Esophagus squamous epithelium (tissue), 5 donors: Measurements from ENCODE around the gene RORC. TPM values are rescaled to one million over a fixed set of nuclear protein-coding genes. Genes with fewer than 3 reads are reported as not detected.

ENCODE experiments used
- DNase-seq: peaks from one replicate; lab custom pipeline; 2025; lab: John Stamatoyannopoulos, UW
- H3K27ac ChIP-seq, 4 donors: fragments of 200-600 bp; sonication (generic); one replicate each; pipeline ENCODE4 v1.5.1; 2016 to 2019; ENCODE audit warnings: mild to moderate bottlenecking in 1 of 4
- H3K27me3 ChIP-seq, 4 donors: fragments of 200-600 bp; sonication (generic); 1 replicate in 3 of 4; 2 replicates in 1 of 4; pipeline versions ENCODE4 v1.5.1 to v1.6.0; 2017 to 2021; ENCODE audit warnings: antibody characterized with exemption in 1 of 4
- H3K36me3 ChIP-seq, 3 donors: fragments of 200-600 bp; sonication (generic); one replicate each; pipeline ENCODE4 v1.5.1; 2016 to 2019
- H3K4me1 ChIP-seq, 3 donors: fragments of 200-600 bp; sonication (generic); one replicate each; pipeline ENCODE4 v1.5.1; 2017 to 2019
- H3K4me3 ChIP-seq, 4 donors: fragments of 200-600 bp; sonication (generic); 1 replicate in 3 of 4; 2 replicates in 1 of 4; pipeline ENCODE4 v1.5.1; 2016 to 2019; ENCODE audit warnings: mild to moderate bottlenecking in 2 of 4, moderate library complexity in 1 of 4
- H3K9me3 ChIP-seq, 3 donors: fragments of 200-600 bp; sonication (generic); one replicate each; pipeline ENCODE4 v1.5.1; 2016 to 2019
- CTCF ChIP-seq, 6 experiments: fragments of 450-650 bp in 4 of 6; fragments of 200-600 bp in 2 of 6; sonication (generic) in 2 of 6; IDR thresholded peaks; one replicate each; pipeline ENCODE4 v1.5.1; 2016 to 2019; ENCODE audit warnings: antibody characterized with exemption in 6 of 6, mild to moderate bottlenecking in 4 of 6, moderate library complexity in 4 of 6
- POLR2A ChIP-seq, 4 donors: fragments of 450-650 bp; IDR thresholded peaks; one replicate each; pipeline ENCODE4 v1.6.1; 2017; ENCODE audit warnings: antibody characterized with exemption in 4 of 4, mild to moderate bottlenecking in 4 of 4, moderate library complexity in 3 of 4
- WGBS, 2 donors: methylation state at CpG; one replicate each; pipeline ENCODE4 v1.1.5; 2018; 5-methylcytosine and 5-hydroxymethylcytosine counted together
- intact Hi-C: fragments of 100-400 bp; cut with DNase I; formaldehyde crosslinking; loops from one replicate; pipeline ENCODE4 v1.15.0; 2022
- total RNA-seq, 4 donors: library from RNA; depleted of rRNA; stranded (reverse); fragments of >200 nt; gene quantifications; one replicate each; pipeline ENCODE4 v1.1.0, GENCODE V29; 2016
- donor health status: DM: yes; HTN: yes; CAD: no.

The RORC gene
- total RNA-seq, 4 donors from 2014 or later, result 0.75 to 11.5 (median 5.3) TPM

GRCh38 chr1:151867765-151868411 is 36.3 kb upstream of the RORC start:
- WGBS, 2 donors, result 55 to 56% methylated on average over 7 of the region's 7 CpGs
- DNase-seq, result no peak
- no peak for TF ChIP-seq CTCF (IDR thresholded peaks at IDR 0.05)
- TF ChIP-seq POLR2A (IDR thresholded peaks at IDR 0.05), result no peak
- H3K4me3 ChIP-seq, result no peak overlapping the region
- no peak overlapping the region for H3K27ac ChIP-seq
- H3K36me3 ChIP-seq, result no peaks in the 10 kb centered on the region
- no peaks in the 10 kb centered on the region for H3K9me3 ChIP-seq
- no peaks in the 10 kb centered on the region for H3K27me3 ChIP-seq
- intact Hi-C loops, result no loop called here
- H3K4me1 ChIP-seq, result peaks cover 0 to 32% (median 0%) of the 10 kb centered on the region in 3 donors

GRCh38 chr1:151867321-151867720 is 35.7 kb upstream of the RORC start:
- H3K4me1 ChIP-seq, result peaks cover 0 to 32% (median 0%) of the 10 kb centered on the region in 3 donors
- DNase-seq, result no peak
- TF ChIP-seq POLR2A (IDR thresholded peaks at IDR 0.05), result no peak
- 47 to 48% methylated on average over 2 of the region's 2 CpGs for WGBS, 2 donors
- no peaks in the 10 kb centered on the region for H3K36me3 ChIP-seq
- no peak overlapping the region for H3K4me3 ChIP-seq
- H3K27ac ChIP-seq, result no peak overlapping the region
- no peaks in the 10 kb centered on the region for H3K27me3 ChIP-seq
- H3K9me3 ChIP-seq, result no peaks in the 10 kb centered on the region
- intact Hi-C loops, result no loop called here

GRCh38 chr1:151864411-151864810 is 32.8 kb upstream of the RORC start:
- H3K27me3 ChIP-seq, result no peaks in the 10 kb centered on the region
- H3K9me3 ChIP-seq, result no peaks in the 10 kb centered on the region
- H3K36me3 ChIP-seq, result no peaks in the 10 kb centered on the region
- intact Hi-C loops, result no loop called here
- H3K4me1 ChIP-seq, result peaks cover 3 to 34% (median 6%) of the 10 kb centered on the region in 3 donors
- H3K4me3 ChIP-seq, result no peak overlapping the region
- TF ChIP-seq POLR2A (IDR thresholded peaks at IDR 0.05) (no peak), CTCF (IDR thresholded peaks at IDR 0.05) (no peak)
- H3K27ac ChIP-seq, result no peak overlapping the region
- WGBS, 2 donors, result 45 to 71% methylated on average over 1 to 2 of the region's 2 CpGs
- DNase-seq, result no peak

- intact Hi-C loops, result no loop called here
- H3K9me3 ChIP-seq, result no peaks in the 10 kb centered on the region
- H3K4me3 ChIP-seq, result no peak overlapping the region
- no peaks in the 10 kb centered on the region for H3K36me3 ChIP-seq
- no peaks in the 10 kb centered on the region for H3K27me3 ChIP-seq
- H3K27ac ChIP-seq, result no peak overlapping the region
- no peak for DNase-seq
- peaks cover 14 to 41% (median 19%) of the 10 kb centered on the region in 3 donors for H3K4me1 ChIP-seq
- TF ChIP-seq POLR2A (IDR thresholded peaks at IDR 0.05) (no peak), CTCF (IDR thresholded peaks at IDR 0.05) (no peak)
Observed at GRCh38 chr1:151862604-151863003, 31.0 kb upstream of the RORC start.

- DNase-seq, result no peak
Observed at GRCh38 chr1:151860504-151861187, 29.0 kb upstream of the RORC start.

More at GRCh38 chr1:151860504-151861187, 29.0 kb upstream of the RORC start:
- Histone ChIP-seq H3K4me3 (no peak overlapping the region), H3K36me3 (no peaks in the 10 kb centered on the region), H3K9me3 (no peaks in the 10 kb centered on the region), H3K27me3 (no peaks in the 10 kb centered on the region), H3K4me1 (peaks cover 20 to 58% (median 28%) of the 10 kb centered on the region in 3 donors), H3K27ac (no peak overlapping the region)
- intact Hi-C loops, result no loop called here
- no peak for TF ChIP-seq CTCF (IDR thresholded peaks at IDR 0.05)
- WGBS, 2 donors, result 59 to 65% methylated on average over 5 of the region's 7 CpGs
